GM12878 (cell line): ENCODE measurements around the gene ARVCF. TPM values are rescaled to one million over a fixed set of nuclear protein-coding genes. Genes with fewer than 3 reads are reported as not detected.

Experiments
- ATAC-seq: fragments of 200-7000 bp; cut with Tn5 transposase; 3 replicates; pipeline ENCODE4 v1.9.1; 2020; ENCODE audit warnings: mild to moderate bottlenecking, moderate library complexity
- BruUV-seq: library from RNA; stranded (reverse); fragments of 400-500 nt; replicated peaks from 2 replicates; lab custom pipeline; 2021; lab: Mats Ljungman, UMichigan
- CTCF ChIA-PET: fragments of 300-600 bp; sonication (Branson Sonifier 250); formaldehyde crosslinking; extraction: SDS; loops from one replicate; lab custom pipeline; 2021; ENCODE audit warnings: inconsistent platforms; lab: Yijun Ruan, JAX
- POLR2A ChIA-PET: fragments of 350-600 bp; formaldehyde crosslinking; extraction: SDS; loops from one replicate; lab custom pipeline; 2021; ENCODE audit warnings: inconsistent platforms; lab: Charles Lee
- RAD21 ChIA-PET: fragments of 300-600 bp; sonication (Branson Sonifier 250); formaldehyde crosslinking; loops from one replicate; lab custom pipeline; 2023; ENCODE audit warnings: antibody characterized with exemption; ENCODE audit not compliant: unreplicated experiment; lab: Charles Lee
- SMC1A ChIA-PET: fragments of 300-600 bp; sonication (Branson Sonifier 250); formaldehyde crosslinking; loops from one replicate; lab custom pipeline; 2023; ENCODE audit not compliant: unreplicated experiment, uncharacterized antibody; lab: Charles Lee
- DNase-seq: peaks from one replicate; pipeline ENCODE4 v3.0.0-alpha.2; 2011; ENCODE audit warnings: low read depth, low spot score
- FAIRE-seq: peaks from 3 replicates; lab custom pipeline; 2011; peaks lifted over from hg19 to GRCh38; lab: Jason Lieb, UNC
- H2AFZ ChIP-seq: 2 replicates; pipeline ENCODE4 v1.6.0; 2011; ENCODE audit warnings: low read depth, low read length, control low read depth; ENCODE audit not compliant: control insufficient read depth
- H3K27ac ChIP-seq: 2 replicates; pipeline ENCODE4 v1.5.1; 2011; ENCODE audit warnings: control low read depth; ENCODE audit not compliant: control insufficient read depth, insufficient read depth
- H3K27me3 ChIP-seq, 2 experiments: replicated peaks in 1 of 2; 2 replicates each; pipeline versions ENCODE4 v1.6.0 to v1.6.1; 2011; ENCODE audit warnings: low read length in 1 of 2; ENCODE audit not compliant: control insufficient read depth in 2 of 2, insufficient read depth in 2 of 2
- H3K36me3 ChIP-seq, 2 experiments: 2 replicates each; pipeline ENCODE4 v1.5.1; 2011; ENCODE audit warnings: low read length in 1 of 2; ENCODE audit not compliant: control insufficient read depth in 2 of 2, insufficient read depth in 2 of 2
- H3K4me1 ChIP-seq: 2 replicates; pipeline ENCODE4 v1.6.1; 2011; ENCODE audit warnings: mild to moderate bottlenecking, low read length, moderate library complexity, mixed read lengths; ENCODE audit not compliant: control insufficient read depth, insufficient read depth
- H3K4me2 ChIP-seq: 2 replicates; pipeline ENCODE4 v1.6.0; 2011; ENCODE audit warnings: control low read depth; ENCODE audit not compliant: control insufficient read depth, insufficient read depth
- H3K4me3 ChIP-seq: fragments of 200-600 bp; sonication (generic); 2 replicates; pipeline ENCODE4 v1.5.1; 2016
- H3K79me2 ChIP-seq: 2 replicates; pipeline ENCODE4 v1.6.0; 2011; ENCODE audit warnings: low read length; ENCODE audit not compliant: control insufficient read depth, insufficient read depth
- H3K9ac ChIP-seq: 2 replicates; pipeline ENCODE4 v1.8.0; 2011; ENCODE audit warnings: low read length, control low read depth, mixed read lengths; ENCODE audit not compliant: control insufficient read depth, insufficient read depth
- H3K9me3 ChIP-seq: replicated peaks from 3 replicates; pipeline ENCODE4 v1.5.1; 2011; ENCODE audit warnings: mild to moderate bottlenecking, low read length; ENCODE audit not compliant: control insufficient read depth, insufficient read depth
- H4K20me1 ChIP-seq: 2 replicates; pipeline ENCODE4 v1.6.0; 2011; ENCODE audit not compliant: control insufficient read depth, insufficient read depth
- BCLAF1 ChIP-seq: fragments of 450-650 bp; IDR thresholded peaks from 2 replicates; pipeline ENCODE4 v1.6.1; 2017; ENCODE audit warnings: antibody characterized with exemption, mild to moderate bottlenecking, moderate library complexity
- BRCA1 ChIP-seq: IDR thresholded peaks from 2 replicates; pipeline ENCODE4 v1.6.1; 2011; ENCODE audit warnings: low read depth, low read length, improper control_type of control experiment
- EZH2 ChIP-seq: IDR thresholded peaks from 2 replicates; pipeline ENCODE4 v1.6.1; 2012; ENCODE audit warnings: low read depth, mild to moderate bottlenecking, control low read depth, inconsistent platforms, low read length, borderline replicate concordance; ENCODE audit not compliant: control insufficient read depth
- JUND ChIP-seq: IDR thresholded peaks from 2 replicates; pipeline ENCODE4 v1.6.1; 2012; ENCODE audit warnings: low read depth, mild to moderate bottlenecking, low read length, improper control_type of control experiment, moderate library complexity
- MTA3 ChIP-seq: IDR thresholded peaks from 2 replicates; pipeline ENCODE4 v1.6.1; 2012; ENCODE audit warnings: low read length, inconsistent platforms, borderline replicate concordance
- PAX8 ChIP-seq: fragments of 450-650 bp; IDR thresholded peaks from 2 replicates; pipeline ENCODE4 v1.6.1; 2017; ENCODE audit warnings: mild to moderate bottlenecking, moderate library complexity
- PKNOX1 ChIP-seq: fragments of 450-650 bp; IDR thresholded peaks from 2 replicates; pipeline ENCODE4 v1.6.1; 2016; ENCODE audit warnings: mild to moderate bottlenecking
- POLR2AphosphoS2 ChIP-seq: IDR thresholded peaks from 2 replicates; pipeline ENCODE4 v1.6.1; 2011; ENCODE audit warnings: low read depth, mild to moderate bottlenecking, low read length, improper control_type of control experiment, moderate library complexity
- POLR2AphosphoS5 ChIP-seq: IDR thresholded peaks from 2 replicates; pipeline ENCODE4 v1.6.1; 2011; ENCODE audit warnings: mild to moderate bottlenecking, low read length, inconsistent platforms
- POU2F2 ChIP-seq: IDR thresholded peaks from 3 replicates; pipeline ENCODE4 v1.6.1; 2011; ENCODE audit warnings: low read depth, mild to moderate bottlenecking, low read length, borderline replicate concordance
- SRF ChIP-seq, 2 experiments: IDR thresholded peaks; 2 replicates each; pipeline ENCODE4 v1.6.1; 2011; ENCODE audit warnings: low read depth in 2 of 2, low read length in 2 of 2, mild to moderate bottlenecking in 1 of 2, moderate library complexity in 1 of 2
- SUZ12 ChIP-seq: fragments of 200-600 bp; sonication (generic); IDR thresholded peaks from one replicate; pipeline ENCODE4 v1.6.1; 2018; ENCODE audit warnings: antibody characterized with exemption, mild to moderate bottlenecking; ENCODE audit not compliant: unreplicated experiment
- TARDBP ChIP-seq: IDR thresholded peaks from 2 replicates; pipeline ENCODE4 v1.6.1; 2016; ENCODE audit warnings: borderline replicate concordance
- TCF12 ChIP-seq: IDR thresholded peaks from 2 replicates; pipeline ENCODE4 v1.6.1; 2011; ENCODE audit warnings: low read depth, mild to moderate bottlenecking, low read length
- ZBED1 ChIP-seq: IDR thresholded peaks from 2 replicates; pipeline ENCODE4 v1.6.1; 2016; ENCODE audit warnings: borderline replicate concordance
- ZBTB40 ChIP-seq: fragments of 450-650 bp; IDR thresholded peaks from 2 replicates; pipeline ENCODE4 v1.6.1; 2016; ENCODE audit warnings: mild to moderate bottlenecking, moderate library complexity, borderline replicate concordance
- ZNF217 ChIP-seq: fragments of 450-650 bp; IDR thresholded peaks from 2 replicates; pipeline ENCODE4 v1.6.1; 2017; ENCODE audit warnings: antibody characterized with exemption, mild to moderate bottlenecking
- WGBS: methylation state at CpG from one replicate; pipeline ENCODE4 v1.1.6; 2016; ENCODE audit warnings: low lambda C conversion rate; ENCODE audit not compliant: insufficient replicate concordance, insufficient coverage; ENCODE audit errors: missing lambda C conversion rate; 5-methylcytosine and 5-hydroxymethylcytosine counted together
- in situ Hi-C: fragments of 300-500 bp; cut with MboI; formaldehyde crosslinking; loops from 9 replicates; pipeline ENCODE4 v1.14.3; 2018; ENCODE audit warnings: mixed read lengths
- intact Hi-C: fragments of 100-400 bp; cut with micrococcal nuclease; formaldehyde crosslinking; loops from one replicate; pipeline ENCODE4 v1.14.2; 2022; ENCODE audit not compliant: unreplicated experiment
- polyA plus RNA-seq, 11 experiments: library from polyadenylated mRNA; depleted of rRNA in 4 of 11; unstranded in 6 of 11; stranded (reverse) in 5 of 11; fragments of >200 nt; fragmentation: Nextera tagmentation in 4 of 11; fragmentation: Illumina TruSeq in 1 of 11; extraction: Ambion mirVana in 4 of 11; extraction: Trizol in 1 of 11; gene quantifications; 1 replicate in 1 of 11; 2 replicates in 10 of 11; pipeline versions ENCODE4 v1.2.1 to v1.2.3, GENCODE V29; 2011 to 2016; ENCODE audit warnings: inconsistent platforms in 2 of 11, missing spikeins in 2 of 11, low read depth in 1 of 11
- total RNA-seq, 4 experiments: library from RNA; depleted of rRNA in 3 of 4; stranded (reverse); fragments of >200 nt in 3 of 4; fragmentation: Illumina TruSeq in 1 of 4; extraction: Trizol in 1 of 4; gene quantifications; 2 replicates each; pipeline versions ENCODE4 v1.2.1 to v1.2.3, GENCODE V29; 2013 to 2021

The ARVCF gene
- total and polyA plus RNA-seq, 10 of the 15 experiments (the other 5 are each of a cell fraction or from before 2014, with no cell fraction given) = 0.13 to 1.9 (median 1.0) TPM; not detected in 2

- Histone ChIP-seq H3K36me3 (peaks cover 0 to 7% of the 10 kb centered on the region in 2 experiments; a peak in 3 of 4 replicates), H3K9ac (no peak overlapping the region), H3K79me2 (no peaks in the 10 kb centered on the region), H2AFZ (no peak overlapping the region), H3K4me1 (peaks cover 25% of the 10 kb centered on the region), H3K4me2 (no peak overlapping the region), H3K27ac (no peak overlapping the region), H4K20me1 (no peaks in the 10 kb centered on the region), H3K9me3 (no peaks in the 10 kb centered on the region), H3K27me3 (no peaks in the 10 kb centered on the region), H3K4me3 (no peak overlapping the region)
- ChIA-PET CTCF (no interaction called here), POLR2A (no interaction called here), SMC1A (no interaction called here), RAD21 (no interaction called here)
- 96% methylated on average over 7 of the region's 7 CpGs for WGBS
- in situ Hi-C loops (no loop called here), intact Hi-C loops (no loop called here)
- FAIRE-seq (no peak), DNase-seq (no peak), ATAC-seq (no peak)
- no TSS peak for BruUV-seq
- TF ChIP-seq BRCA1 = no peak
- TF ChIP-seq POU2F2 = no peak
- no peak for TF ChIP-seq MTA3
- TF ChIP-seq PAX8 = no peak
- TF ChIP-seq SRF (IDR thresholded peaks at IDR 0.05; ENCODE audit: low read depth in 2 of 2, low read length in 2 of 2) = no peak
- TF ChIP-seq ZBED1 = no peak
- TF ChIP-seq POLR2AphosphoS2 = no peak
- TF ChIP-seq TCF12 = no peak
- TF ChIP-seq EZH2 = no peak
- TF ChIP-seq POLR2AphosphoS5 = no peak
- TF ChIP-seq JUND = no peak
- TF ChIP-seq BCLAF1 = no peak
- no peak for TF ChIP-seq SUZ12
- no peak for TF ChIP-seq TARDBP
- no peak for TF ChIP-seq ZNF217
- no peak for TF ChIP-seq ZBTB40
- no peak for TF ChIP-seq PKNOX1
These were observed 23.9 kb upstream of the ARVCF start for GRCh38 chr22:20040327-20041200.
